GM19023 (cell line): ENCODE results near the gene RIT2.

Experiments used
- ATAC-seq: cut with Tn5 transposase; IDR thresholded peaks from one replicate; pipeline ENCODE4 v1.9.1; 2021; ENCODE audit warnings: mild to moderate bottlenecking, moderate library complexity; ENCODE audit not compliant: unreplicated experiment

The RIT2 gene

GRCh38 chr18:43017622-43018021 lies 97.9 kb downstream of the RIT2 start:
- no peak for ATAC-seq

DNA sequence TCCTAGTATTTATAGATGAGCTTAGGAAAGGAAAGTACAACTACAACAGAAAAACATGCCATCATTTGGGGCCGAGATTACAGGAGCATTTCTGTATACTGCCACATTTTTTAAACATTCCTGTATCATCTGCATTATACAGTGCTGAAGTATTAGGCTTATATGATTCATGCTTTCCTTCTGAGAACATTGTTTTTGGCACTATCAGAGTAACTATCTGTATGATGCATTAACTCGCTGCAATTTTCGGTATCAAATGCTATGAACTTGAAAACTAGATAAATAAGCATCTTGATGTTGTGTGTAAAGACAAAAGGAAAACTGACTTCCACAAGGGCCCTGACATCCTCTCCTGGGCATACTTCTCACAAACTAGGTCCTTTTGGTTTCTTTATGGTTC lies 102.0 kb downstream of the RIT2 start:
- no peak for ATAC-seq

- ATAC-seq, result no peak
Observed at GRCh38 chr18:43012951-43013350, 102.5 kb downstream of the RIT2 start.

- no peak for ATAC-seq
Observed at GRCh38 chr18:43010611-43011010, 104.9 kb downstream of the RIT2 start.

DNA sequence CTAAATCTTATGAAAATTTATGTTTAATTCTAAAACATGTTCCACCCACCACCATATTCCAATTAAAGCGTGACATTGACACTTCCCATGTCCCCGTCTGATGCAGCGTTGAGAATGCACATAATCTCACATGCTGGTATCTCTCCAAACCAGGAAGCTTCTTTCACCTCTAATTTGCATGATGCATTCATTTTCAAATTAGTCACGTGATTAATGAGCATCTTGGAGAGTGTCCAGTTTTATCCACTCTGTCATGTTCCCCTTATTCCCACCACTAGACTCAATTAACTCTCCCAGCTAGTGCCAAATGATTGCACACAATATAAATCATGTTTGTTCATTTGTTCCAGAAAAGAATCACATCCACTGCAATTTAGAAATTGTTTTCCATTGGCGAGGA lies 105.8 kb downstream of the RIT2 start:
- ATAC-seq, result no peak

DNA sequence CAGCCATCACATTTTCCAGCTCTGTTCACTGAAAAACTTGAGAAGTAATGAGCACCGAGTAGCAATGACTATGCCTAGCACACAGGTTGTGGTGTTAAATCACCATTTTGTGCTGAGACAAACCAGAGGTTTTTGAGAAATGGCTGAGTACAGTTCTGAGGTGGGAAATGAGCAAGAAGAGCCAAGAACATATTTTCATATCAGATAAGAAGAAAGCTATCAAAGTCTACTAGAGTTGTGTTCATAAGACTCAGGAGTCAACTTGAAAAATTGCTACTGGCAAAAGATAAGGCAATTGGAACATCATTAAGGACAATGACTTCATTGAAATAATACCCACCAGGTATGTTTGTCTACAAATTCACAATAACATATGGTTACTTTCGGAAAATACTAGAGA lies 108.1 kb downstream of the RIT2 start:
- no peak for ATAC-seq

- no peak for ATAC-seq
Observed at GRCh38 chr18:43004421-43004820, 111.1 kb downstream of the RIT2 start.

DNA sequence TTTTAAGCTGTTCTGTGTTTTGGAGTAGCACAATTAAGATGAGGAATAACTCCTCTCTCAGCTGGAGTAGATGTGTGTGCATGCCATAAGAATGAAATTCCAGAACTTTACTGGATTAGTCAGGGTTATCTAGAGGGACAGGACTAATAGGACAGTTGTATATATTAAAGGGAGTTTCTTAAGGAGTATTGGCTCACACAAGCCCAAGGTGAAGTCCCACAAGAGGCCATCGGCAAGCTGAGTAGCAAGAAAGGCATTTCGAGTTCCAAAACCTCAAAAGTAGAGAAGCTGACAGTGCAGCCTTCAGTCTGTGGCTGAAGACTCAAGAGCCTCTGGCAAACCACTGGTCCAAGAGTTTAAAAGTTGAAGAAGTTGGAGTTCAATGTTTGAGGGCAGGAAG lies 113.7 kb downstream of the RIT2 start:
- no peak for ATAC-seq

DNA sequence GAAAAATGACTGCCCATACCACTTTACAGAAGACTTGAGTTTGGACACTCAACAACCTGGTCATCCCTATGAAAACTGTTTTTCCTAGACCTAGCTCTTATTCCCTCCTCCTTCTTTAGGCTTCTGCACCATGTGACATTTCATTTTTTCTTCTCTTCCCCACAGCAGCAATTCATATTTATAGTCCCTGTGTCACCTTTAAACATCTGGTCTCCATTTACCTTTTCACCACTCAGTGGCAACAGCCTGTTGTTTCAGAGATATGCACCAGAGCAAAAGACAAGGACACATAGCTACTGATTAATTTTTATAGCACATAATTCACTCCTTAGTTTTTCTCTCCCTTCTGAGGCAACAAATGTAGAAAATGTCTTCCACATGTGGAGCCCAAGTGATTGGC lies 118.7 kb downstream of the RIT2 start:
- no peak for ATAC-seq

DNA sequence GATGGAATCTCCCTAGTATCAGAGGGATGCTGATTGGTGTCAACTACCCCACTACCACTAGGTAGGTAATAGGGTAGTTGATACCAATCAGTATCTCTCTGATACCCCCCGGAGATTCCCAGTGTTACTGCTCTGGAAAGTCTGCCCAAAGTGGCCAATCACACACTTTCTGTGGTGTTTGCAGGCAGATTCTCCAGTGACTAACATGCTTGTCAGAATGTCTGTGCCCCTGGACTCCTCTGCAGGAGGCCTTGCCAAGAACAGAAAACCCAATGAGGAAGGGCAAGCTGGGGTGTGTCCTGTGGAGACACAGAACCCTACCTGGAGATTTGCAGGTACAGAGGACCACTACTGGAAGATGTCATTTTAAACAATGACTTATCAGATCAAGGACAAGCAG lies 135.1 kb downstream of the RIT2 start:
- no peak for ATAC-seq

- no peak for ATAC-seq
Observed at GRCh38 chr18:42977982-42978637, 137.4 kb downstream of the RIT2 start.

GRCh38 chr18:42976869-42977590 lies 138.5 kb downstream of the RIT2 start:
- no peak for ATAC-seq

GRCh38 chr18:42969366-42969765 lies 146.1 kb downstream of the RIT2 start:
- no peak for ATAC-seq

DNA sequence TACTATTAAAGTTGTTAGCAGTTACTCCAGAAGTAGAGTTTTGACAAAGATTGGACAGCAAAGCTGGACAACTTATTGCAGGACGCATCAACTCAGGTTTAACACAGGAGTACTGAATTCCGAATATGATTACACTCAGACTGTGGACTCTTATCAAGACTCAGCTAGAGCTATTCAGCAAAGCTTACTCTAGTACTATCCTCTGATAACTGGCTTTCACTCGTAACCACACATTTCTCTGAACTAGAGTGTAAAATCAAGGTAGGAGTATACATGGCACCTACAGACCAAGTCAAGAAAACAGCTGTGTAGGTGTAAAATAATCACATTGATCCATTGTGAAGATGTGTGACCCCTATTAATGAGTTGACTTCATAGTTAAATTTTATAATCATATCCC lies 154.2 kb downstream of the RIT2 start:
- ATAC-seq, result no peak

GRCh38 chr18:42959528-42959927 lies 156.0 kb downstream of the RIT2 start:
- no peak for ATAC-seq

- ATAC-seq, result no peak
Observed at GRCh38 chr18:42958353-42958752, 157.1 kb downstream of the RIT2 start.

DNA sequence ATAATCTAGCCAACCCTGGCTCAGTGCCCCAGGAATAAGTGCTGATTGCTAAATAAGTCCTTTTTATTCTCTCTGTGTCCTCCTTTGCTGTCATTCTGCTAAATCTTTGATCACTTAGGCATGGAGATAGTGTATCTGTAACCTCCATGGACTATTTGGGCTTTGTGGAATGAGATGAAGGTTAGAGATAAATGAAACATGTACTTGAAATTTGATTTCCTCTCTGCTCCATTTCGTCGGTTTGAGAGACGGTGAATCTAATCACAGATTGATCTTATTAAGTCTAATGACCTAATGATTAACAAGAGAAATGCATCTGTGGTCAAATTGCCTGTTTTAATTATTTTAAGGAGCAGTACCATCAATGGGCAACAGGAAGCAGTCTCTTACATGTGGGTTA lies 159.2 kb downstream of the RIT2 start:
- no peak for ATAC-seq

DNA sequence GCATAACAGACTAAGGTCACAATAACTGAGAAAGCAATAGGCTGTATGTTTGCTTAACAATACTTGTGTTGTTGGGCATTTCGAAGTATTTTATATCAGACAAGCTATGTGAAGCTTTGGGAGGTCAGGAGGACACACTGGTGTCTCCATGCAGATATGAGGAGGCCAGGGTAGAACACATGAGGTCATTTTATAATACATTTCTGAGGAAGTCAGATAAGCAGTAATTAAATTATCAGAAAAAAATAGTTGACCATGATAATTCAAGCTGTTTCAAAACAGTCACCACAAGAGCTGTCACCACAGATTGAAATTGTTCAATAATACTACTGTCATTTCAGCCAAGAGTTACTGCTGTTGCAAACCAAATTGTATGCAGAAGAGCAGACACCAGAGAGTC lies 160.6 kb downstream of the RIT2 start:
- ATAC-seq, result no peak

DNA sequence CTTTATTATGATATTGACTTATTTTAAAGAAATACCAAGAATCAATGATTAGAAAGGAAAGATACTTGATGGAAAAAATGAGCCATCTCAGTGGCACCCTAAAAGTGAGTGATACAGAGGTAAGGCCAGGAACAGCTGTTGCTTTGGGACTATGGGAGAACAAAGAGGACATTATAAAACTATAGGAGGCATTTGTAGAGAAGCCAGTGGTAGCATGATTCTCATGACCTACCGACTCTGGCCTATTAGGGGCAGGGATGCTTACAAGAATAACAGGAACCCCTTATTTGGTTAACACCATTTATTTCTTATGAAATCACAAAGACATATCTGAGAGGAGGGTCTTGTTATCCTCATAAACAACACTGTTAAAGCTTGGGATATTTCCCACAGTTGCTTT lies 162.2 kb downstream of the RIT2 start:
- ATAC-seq, result no peak

DNA sequence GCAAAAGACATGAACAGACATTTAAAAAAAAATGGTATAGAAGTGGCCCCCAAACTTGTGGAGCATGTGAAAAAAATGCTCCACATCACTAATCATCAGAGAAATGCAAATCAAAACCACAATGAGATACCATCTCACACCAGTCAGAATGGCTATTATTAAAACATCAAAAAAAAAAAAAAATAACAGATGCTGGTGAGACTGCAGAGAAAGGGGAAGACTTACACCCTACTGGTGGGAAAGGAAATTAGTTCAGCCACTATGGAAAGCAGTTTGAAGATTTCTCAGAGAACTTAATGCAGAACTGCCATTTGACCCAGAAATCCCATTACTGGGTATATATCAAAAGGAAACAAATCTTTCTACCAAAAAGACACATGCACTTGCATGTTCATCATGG lies 164.8 kb downstream of the RIT2 start:
- no peak for ATAC-seq

GRCh38 chr18:42948831-42949230 lies 166.7 kb downstream of the RIT2 start:
- ATAC-seq, result no peak

DNA sequence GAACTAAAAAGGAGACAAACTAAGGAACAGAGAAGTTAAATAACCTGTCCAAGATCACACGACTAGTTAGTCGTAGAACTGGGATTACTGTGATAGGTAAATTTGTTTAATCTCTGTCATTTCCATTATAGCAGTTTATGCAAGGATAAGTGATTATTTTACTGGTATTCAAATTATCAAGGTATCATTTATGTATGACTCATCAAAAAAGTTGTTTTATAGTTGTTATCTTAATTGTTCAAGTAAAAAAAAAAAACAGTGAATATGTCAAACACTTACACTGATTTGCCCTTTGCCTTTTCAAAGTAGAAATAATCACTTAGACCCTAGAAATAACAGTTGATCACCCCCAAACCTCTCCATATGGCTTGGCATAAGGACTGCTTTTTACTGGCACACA lies 173.6 kb downstream of the RIT2 start:
- no peak for ATAC-seq

DNA sequence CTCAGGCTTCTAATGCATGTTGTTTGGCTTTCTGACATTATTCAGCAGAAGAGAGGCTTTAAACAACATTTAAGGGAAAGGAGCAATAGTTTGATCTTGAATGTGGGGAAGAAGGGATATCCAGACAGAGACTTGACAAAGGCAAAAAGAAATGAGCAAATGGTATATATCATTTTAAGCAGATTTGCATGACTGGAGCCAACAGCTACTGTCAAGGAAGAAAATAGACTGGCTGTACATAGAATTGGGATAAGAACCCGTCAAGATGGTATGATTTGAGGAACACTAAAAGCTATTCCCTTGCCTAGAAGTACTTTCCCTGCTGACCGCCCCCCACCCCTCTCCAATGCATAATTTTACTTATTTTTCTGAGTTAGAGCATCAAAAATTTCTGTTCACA lies 174.5 kb downstream of the RIT2 start:
- no peak for ATAC-seq
